ENCODE measurements around the gene VPS13D. TPM values are rescaled to one million over a fixed set of nuclear protein-coding genes. Genes with fewer than 3 reads are reported as not detected.

The VPS13D gene
- total and polyA plus RNA-seq, 11 donors = 32.1 to 301 (median 90.7) TPM

GRCh38 chr1:12376236-12377045 lies 146.6 kb downstream of the VPS13D start:
- H3K4me1 ChIP-seq = peaks cover 0 to 32% (median 7%) of the 10 kb centered on the region in 12 donors
- TF ChIP-seq CTCF (IDR thresholded peaks at IDR 0.05) (no peak), POLR2A (IDR thresholded peaks at IDR 0.05) (no peak)
- WGBS, 4 donors = 63 to 73% (median 68%) methylated on average over 6 of the region's 6 CpGs
- no peaks in the 10 kb centered on the region for H3K9me3 ChIP-seq
- H3K27ac ChIP-seq = peak overlapping the region in 1 of 12 donors; percentile 82
- no peaks in the 10 kb centered on the region for H3K27me3 ChIP-seq
- H3K4me3 ChIP-seq = peak overlapping the region in 1 of 12 donors; percentile 4
- DNase-seq (no peak), ATAC-seq (peak; percentile 43 to 64 (median 51))
- peaks cover 0 to 99% (median 86%) of the 10 kb centered on the region in 9 donors for H3K36me3 ChIP-seq
- intact Hi-C loops (cut with DNase I) = no loop called here

- intact Hi-C loops (cut with DNase I) = loop anchor here in 1 of 10 donors (10.0 kb wide), 1 partner anchor 136 kb away; no protein-coding TSS in a partner anchor
- peak overlapping the region in 8 of 12 donors; percentile 7 to 89 (median 41) for H3K27ac ChIP-seq
- 86 to 90% (median 87%) methylated on average over 2 of the region's 2 CpGs for WGBS, 4 donors
Observed at GRCh38 chr1:12380326-12381249, 150.8 kb downstream of the VPS13D start.

GRCh38 chr1:12383001-12383400 lies 153.2 kb downstream of the VPS13D start:
- no peak overlapping the region for H3K27ac ChIP-seq
- no peaks in the 10 kb centered on the region for H3K27me3 ChIP-seq
- H3K36me3 ChIP-seq = peaks cover 5 to 98% (median 89%) of the 10 kb centered on the region in 9 donors
- 97 to 100% (median 98%) methylated on average over 1 of the region's 1 CpG for WGBS, 4 donors
- TF ChIP-seq POLR2A (IDR thresholded peaks at IDR 0.05) (no peak), CTCF (IDR thresholded peaks at IDR 0.05) (no peak)
- intact Hi-C loops (cut with DNase I) = loop anchor here in 1 of 10 donors (10.0 kb wide), 1 partner anchor 138 kb away; no protein-coding TSS in a partner anchor
- ATAC-seq = no peak
- H3K4me1 ChIP-seq = peaks cover 0 to 33% (median 7%) of the 10 kb centered on the region in 12 donors
- no peak for DNase-seq
- peaks cover 0 to 17% (median 3%) of the 10 kb centered on the region in 12 donors for H3K9me3 ChIP-seq
- no peak overlapping the region for H3K4me3 ChIP-seq

More at GRCh38 chr1:12380326-12381249, 150.8 kb downstream of the VPS13D start:
- peaks cover 0 to 98% (median 88%) of the 10 kb centered on the region in 9 donors for H3K36me3 ChIP-seq
- no peak overlapping the region for H3K4me3 ChIP-seq
- DNase-seq (no peak), ATAC-seq (peak in 1 of 4 donors; percentile 37)
- TF ChIP-seq CTCF (IDR thresholded peaks at IDR 0.05) (no peak), POLR2A (IDR thresholded peaks at IDR 0.05) (no peak)
- H3K27me3 ChIP-seq = no peaks in the 10 kb centered on the region
- peaks cover 0 to 49% (median 7%) of the 10 kb centered on the region in 12 donors for H3K4me1 ChIP-seq
- no peaks in the 10 kb centered on the region for H3K9me3 ChIP-seq
